HG03196 (cell line): Measurements from ENCODE around the gene ZFP30.

Source experiments
- ATAC-seq: cut with Tn5 transposase; IDR thresholded peaks from one replicate; pipeline ENCODE4 v1.9.1; 2021; ENCODE audit not compliant: unreplicated experiment

The ZFP30 gene

GRCh38 chr19:37564624-37565369 lies 90.5 kb downstream of the ZFP30 start:
- no peak for ATAC-seq
